ENCODE measurements around the gene LCK.

- TF ChIP-seq CTCF (IDR thresholded peaks at IDR 0.05) (no peak), POLR2AphosphoS5 (IDR thresholded peaks at IDR 0.05) (peak; percentile 91 to 95 (median 94)), POLR2A (IDR thresholded peaks at IDR 0.05) (peak; percentile 61 to 71), EP300 (IDR thresholded peaks at IDR 0.05) (peak in 1 of 4 donors; percentile 53)
Measured at GRCh38 chr1:32221980-32222755, 28.9 kb upstream of the LCK start, which contains the start of the genes EIF3I and TMEM234.
